Transverse colon (tissue), 4 donors: Measurements from ENCODE around the gene DAB2IP. TPM values are rescaled to one million over a fixed set of nuclear protein-coding genes. Genes with fewer than 3 reads are reported as not detected.

ENCODE experiments used
- DNase-seq: peaks from one replicate; pipeline ENCODE4 v3.0.0-alpha.2; 2019
- H3K27ac ChIP-seq, 4 donors: fragments of 200-600 bp; sonication (generic); 2 replicates each; pipeline ENCODE4 v1.5.1; 2016 to 2018; ENCODE audit warnings: inconsistent platforms in 4 of 4
- H3K27me3 ChIP-seq: fragments of 200-600 bp; sonication (generic); 2 replicates; pipeline ENCODE4 v1.5.1; 2017; ENCODE audit warnings: inconsistent platforms
- H3K36me3 ChIP-seq, 4 donors: fragments of 200-600 bp; sonication (generic); 2 replicates each; pipeline ENCODE4 v1.5.1; 2017 to 2019; ENCODE audit warnings: inconsistent platforms in 4 of 4
- H3K4me1 ChIP-seq, 4 donors: fragments of 200-600 bp; sonication (generic); 2 replicates each; pipeline ENCODE4 v1.5.1; 2017 to 2020; ENCODE audit warnings: inconsistent platforms in 4 of 4
- H3K4me3 ChIP-seq, 4 donors: fragments of 200-600 bp; sonication (generic); 1 replicate in 1 of 4; 2 replicates in 3 of 4; pipeline versions ENCODE4 v1.5.1 to v1.6.1; 2017 to 2019; ENCODE audit warnings: inconsistent platforms in 4 of 4
- H3K9me3 ChIP-seq, 2 donors: fragments of 200-600 bp; sonication (generic); 2 replicates each; pipeline ENCODE4 v1.5.1; 2017 to 2019; ENCODE audit warnings: inconsistent platforms in 2 of 2
- CTCF ChIP-seq, 5 experiments: fragments of 200-600 bp in 3 of 5; fragments of 450-650 bp in 2 of 5; sonication (generic) in 3 of 5; IDR thresholded peaks; 1 replicate in 2 of 5; 2 replicates in 3 of 5; pipeline ENCODE4 v1.5.1; 2016 to 2017; ENCODE audit warnings: antibody characterized with exemption in 5 of 5, inconsistent platforms in 3 of 5, mild to moderate bottlenecking in 2 of 5, moderate library complexity in 1 of 5
- EP300 ChIP-seq: sonication (generic); formaldehyde crosslinking; IDR thresholded peaks from one replicate; pipeline ENCODE4 v1.6.1; 2017; ENCODE audit warnings: antibody characterized with exemption, low read depth
- POLR2A ChIP-seq: fragments of 450-650 bp; IDR thresholded peaks from one replicate; pipeline ENCODE4 v1.6.1; 2016; ENCODE audit warnings: antibody characterized with exemption, mild to moderate bottlenecking, moderate library complexity
- POLR2AphosphoS5 ChIP-seq, 3 donors: sonication (generic); formaldehyde crosslinking; IDR thresholded peaks; one replicate each; pipeline ENCODE4 v1.6.1; 2016; ENCODE audit warnings: antibody characterized with exemption in 3 of 3
- WGBS, 2 donors: methylation state at CpG; one replicate each; pipeline ENCODE4 v1.1.5; 2018; ENCODE audit warnings: low coverage in 1 of 2; 5-methylcytosine and 5-hydroxymethylcytosine counted together
- in situ Hi-C, 4 donors: fragments of 200-750 bp; cut with MboI; loops; one replicate each; pipeline versions ENCODE4 v1.15.0 to v1.15.1; 2017; ENCODE audit warnings: low sequenced_read_pairs in 3 of 4, low pct_ligation_motif_present in 1 of 4, low pct_unique_long_range_greater_than_20kb in 1 of 4
- intact Hi-C: fragments of 100-400 bp; cut with DNase I; formaldehyde crosslinking; loops from one replicate; pipeline ENCODE4 v1.15.1; 2023; ENCODE audit warnings: low total_unique reads
- total RNA-seq, 4 donors: library from RNA; depleted of rRNA; stranded (reverse); fragments of >200 nt; gene quantifications; one replicate each; pipeline ENCODE4 v1.1.0, GENCODE V29; 2016

DAB2IP gene
- total RNA-seq, 4 donors from 2014 or later = 84.2 to 159 (median 90.7) TPM

GRCh38 chr9:121773954-121774714 is 122.7 kb downstream of the DAB2IP start:
- 80% methylated on average over 18 of the region's 19 CpGs; no CpG with 5 or more reads in 1 of the 2 donors for WGBS, 2 donors
- no peak for TF ChIP-seq POLR2A
- TF ChIP-seq CTCF (IDR thresholded peaks at IDR 0.05) = no peak
- TF ChIP-seq POLR2AphosphoS5 (IDR thresholded peaks at IDR 0.05) = no peak
- TF ChIP-seq EP300 = no peak
- no peak for DNase-seq
- Histone ChIP-seq H3K27me3 (no peaks in the 10 kb centered on the region), H3K36me3 (peaks cover 0 to 64% (median 27%) of the 10 kb centered on the region in 4 donors), H3K4me3 (no peak overlapping the region), H3K27ac (no peak overlapping the region), H3K4me1 (peaks cover 0 to 6% (median 0%) of the 10 kb centered on the region in 4 donors), H3K9me3 (no peaks in the 10 kb centered on the region)
- in situ Hi-C loops = no loop called here
- intact Hi-C loops = no loop called here

- WGBS, 2 donors = 89 to 92% methylated on average over 5 to 25 of the region's 26 CpGs
- Histone ChIP-seq H3K9me3 (no peaks in the 10 kb centered on the region), H3K4me3 (no peak overlapping the region), H3K36me3 (peaks cover 0 to 64% (median 23%) of the 10 kb centered on the region in 4 donors), H3K4me1 (peaks cover 0 to 13% (median 0%) of the 10 kb centered on the region in 4 donors), H3K27me3 (no peaks in the 10 kb centered on the region), H3K27ac (no peak overlapping the region)
- DNase-seq = no peak
- intact Hi-C loops = no loop called here
- in situ Hi-C loops = no loop called here
- no peak for TF ChIP-seq EP300
- TF ChIP-seq CTCF (IDR thresholded peaks at IDR 0.05) = no peak
- TF ChIP-seq POLR2AphosphoS5 (IDR thresholded peaks at IDR 0.05) = no peak
Observed at GRCh38 chr9:121774715-121775613, 123.5 kb downstream of the DAB2IP start.

- H3K27ac ChIP-seq = no peak overlapping the region
- H3K36me3 ChIP-seq = peaks cover 0 to 58% (median 23%) of the 10 kb centered on the region in 4 donors
- WGBS, 2 donors = 89% methylated on average over 22 of the region's 23 CpGs; no CpG with 5 or more reads in 1 of the 2 donors
- no peak for TF ChIP-seq POLR2AphosphoS5 (IDR thresholded peaks at IDR 0.05)
- TF ChIP-seq EP300 = no peak
- no peak for TF ChIP-seq CTCF (IDR thresholded peaks at IDR 0.05)
- TF ChIP-seq POLR2A = no peak
- H3K4me3 ChIP-seq = no peak overlapping the region
- in situ Hi-C loops (no loop called here), intact Hi-C loops (no loop called here)
- no peak for DNase-seq
- no peaks in the 10 kb centered on the region for H3K9me3 ChIP-seq
- H3K4me1 ChIP-seq = peaks cover 0 to 13% (median 0%) of the 10 kb centered on the region in 4 donors
- H3K27me3 ChIP-seq = no peaks in the 10 kb centered on the region
Observed at GRCh38 chr9:121776001-121776738, 124.7 kb downstream of the DAB2IP start.
